Measurements from ENCODE around the gene PGPEP1. TPM values are rescaled to one million over a fixed set of nuclear protein-coding genes. Genes with fewer than 3 reads are reported as not detected.

PGPEP1 gene, protein sequence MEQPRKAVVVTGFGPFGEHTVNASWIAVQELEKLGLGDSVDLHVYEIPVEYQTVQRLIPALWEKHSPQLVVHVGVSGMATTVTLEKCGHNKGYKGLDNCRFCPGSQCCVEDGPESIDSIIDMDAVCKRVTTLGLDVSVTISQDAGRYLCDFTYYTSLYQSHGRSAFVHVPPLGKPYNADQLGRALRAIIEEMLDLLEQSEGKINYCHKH
- polyA plus RNA-seq (2012; ENCODE audit: missing spikeins) = 16.7 TPM

DNA sequence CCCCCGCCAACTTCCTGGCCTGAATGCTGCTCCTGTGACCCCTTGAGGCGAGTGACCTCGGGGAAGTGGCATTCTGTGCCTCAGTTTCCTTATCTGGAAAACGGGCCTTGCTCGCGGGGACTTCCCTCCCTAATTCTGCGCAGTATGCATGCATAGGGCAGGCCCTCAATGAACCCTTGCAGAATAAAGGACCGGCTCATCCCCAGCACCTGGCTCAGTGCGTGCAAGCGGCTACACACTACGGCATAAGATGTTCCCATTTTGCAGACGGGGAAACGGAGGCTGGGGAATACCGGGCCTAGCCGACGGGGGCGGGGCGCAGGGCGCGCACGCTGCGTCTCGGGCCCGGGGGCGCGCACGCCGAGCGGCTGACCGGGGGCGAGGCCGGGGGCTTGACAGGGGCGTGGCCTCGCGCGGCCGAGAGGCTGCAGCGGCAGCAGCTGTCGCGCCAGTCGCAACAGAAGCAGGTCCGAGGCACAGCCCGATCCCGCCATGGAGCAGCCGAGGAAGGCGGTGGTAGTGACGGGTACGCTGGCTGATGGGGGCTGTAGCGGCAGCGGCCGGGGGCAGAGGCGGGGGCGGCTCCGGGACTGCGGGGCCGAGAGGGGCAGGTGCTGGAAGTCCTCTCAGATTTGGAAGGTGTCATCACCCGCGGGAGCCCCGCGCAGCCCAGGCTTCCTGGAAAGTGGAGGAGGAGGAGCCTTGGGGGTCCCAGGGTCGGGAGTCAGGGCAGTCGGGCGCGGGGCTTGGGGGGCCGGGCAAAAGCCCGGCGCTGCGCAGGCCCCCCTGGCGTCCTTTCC lies at the start of gene PGPEP1:
TSS of gene PGPEP1 (plus strand) at position 409 of the 800 bp plus-strand sequence. CDS start at position 493, 84 bp downstream.
- FAIRE-seq (peak; percentile 93), DNase-seq (ENCODE audit: insufficient read length) (peak; percentile 87)
- TF ChIP-seq POLR2AphosphoS5 (IDR thresholded peaks at IDR 0.05; ENCODE audit: low read depth, low read length) (no peak), POLR2A (IDR thresholded peaks at IDR 0.05; ENCODE audit: low read depth, low read length) (peak; percentile 54; the same call in 1 of the 2 replicates)

DNA sequence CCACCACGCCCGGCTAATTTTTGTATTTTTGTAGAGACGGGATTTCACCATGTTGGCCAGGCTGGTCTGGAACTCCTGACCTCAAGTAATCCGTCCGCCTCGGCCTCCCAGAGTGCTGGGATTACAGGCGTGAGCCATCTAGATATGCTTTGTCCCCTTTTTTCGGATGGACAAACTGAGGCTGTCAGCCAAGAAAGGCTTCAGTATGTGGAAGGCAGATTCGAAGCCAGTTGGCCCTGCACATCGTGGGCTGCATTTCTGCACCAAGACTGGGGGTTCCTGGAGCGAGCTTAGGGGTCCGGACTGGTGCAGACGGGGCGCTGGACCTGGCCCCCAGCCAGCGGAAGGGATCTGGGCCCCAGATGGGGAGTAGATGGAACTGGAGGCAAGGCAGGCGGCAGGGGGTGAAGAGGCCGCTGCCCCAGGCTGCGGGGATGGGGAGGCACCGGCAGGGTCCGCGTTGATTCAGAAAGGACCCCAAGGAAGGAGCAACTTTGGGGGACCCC lies 49.3 kb upstream of the PGPEP1 start:
- TF ChIP-seq TAF1 (IDR thresholded peaks at IDR 0.05; ENCODE audit: borderline replicate concordance, low read depth, low read length) = no peak
- TF ChIP-seq POLR2AphosphoS5 (IDR thresholded peaks at IDR 0.05; ENCODE audit: low read depth, low read length) = no peak
- no peak; the same call in 1 of the 2 replicates for TF ChIP-seq POLR2A (IDR thresholded peaks at IDR 0.05; ENCODE audit: low read depth, low read length)
- DNase-seq (ENCODE audit: insufficient read length) = no peak
- FAIRE-seq = no peak

DNA sequence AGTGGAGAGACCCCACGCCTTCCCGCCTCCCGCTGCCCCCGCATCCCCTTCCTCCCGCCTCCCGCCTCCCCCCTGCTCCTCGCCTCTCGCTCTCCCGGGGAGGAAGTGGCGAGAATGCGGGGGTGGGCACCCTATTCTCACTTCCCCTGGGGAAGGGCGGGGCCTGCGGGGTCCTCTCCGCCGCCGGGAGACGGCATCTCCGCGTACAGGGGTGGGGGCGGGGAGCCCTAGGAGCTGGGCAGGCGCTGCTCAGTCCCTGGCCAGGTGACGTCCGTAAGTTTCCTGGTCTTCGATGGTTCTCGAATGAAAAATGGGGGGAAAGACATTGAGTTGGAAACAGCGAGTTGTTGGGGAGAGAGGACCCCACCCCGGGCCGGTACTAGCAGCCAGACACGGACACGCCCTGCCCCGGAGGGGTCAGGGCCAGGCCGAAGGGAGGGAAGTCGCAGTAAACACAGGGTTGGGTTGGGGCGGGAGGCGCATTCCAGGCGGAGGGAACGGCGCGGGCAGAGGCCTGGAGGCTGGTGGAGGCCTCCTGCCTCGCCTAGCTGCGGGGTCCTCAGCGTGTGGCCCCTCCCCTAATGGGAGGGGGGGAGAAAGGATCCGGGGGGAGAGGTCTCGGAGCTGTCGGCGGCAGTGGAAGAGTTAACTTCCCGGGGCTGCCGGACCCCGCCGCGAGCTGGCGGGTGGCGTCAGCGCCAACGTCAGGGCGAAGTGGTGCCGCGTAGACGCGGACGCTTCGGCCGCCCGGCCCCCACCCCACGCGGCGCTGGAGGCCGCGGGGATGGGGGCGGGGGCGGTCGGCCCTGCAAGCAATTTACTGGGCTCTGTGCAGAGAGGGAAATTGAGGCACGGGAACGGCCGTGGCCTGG lies 48.6 kb upstream of the PGPEP1 start:
- DNase-seq (ENCODE audit: insufficient read length) (peak; percentile 91), FAIRE-seq (peak; percentile 96)

DNA sequence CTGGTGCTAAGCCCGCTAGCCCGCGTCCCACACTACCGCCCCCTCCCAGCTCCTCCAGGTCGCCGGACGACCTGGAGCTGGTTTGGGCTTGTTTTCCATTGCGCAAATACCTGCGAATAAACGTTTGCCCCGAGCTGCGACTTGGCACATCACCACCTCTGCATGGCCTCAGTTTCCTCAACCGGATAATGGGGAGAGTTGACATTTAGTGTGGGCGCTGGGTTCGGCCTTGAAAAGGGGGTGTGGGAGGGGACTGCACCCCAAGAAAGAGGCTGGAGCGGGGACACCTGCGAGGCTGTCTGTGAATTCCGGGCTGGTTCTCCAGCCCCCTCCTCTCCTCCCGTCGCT lies 48.0 kb upstream of the PGPEP1 start:
- peak; percentile 66 for FAIRE-seq
- no peak for DNase-seq (ENCODE audit: insufficient read length)
- TF ChIP-seq TAF1 (IDR thresholded peaks at IDR 0.05; ENCODE audit: borderline replicate concordance, low read depth, low read length) (no peak), POLR2A (IDR thresholded peaks at IDR 0.05; ENCODE audit: low read depth, low read length) (no peak), POLR2AphosphoS5 (IDR thresholded peaks at IDR 0.05; ENCODE audit: low read depth, low read length) (0 out of 2 replicates have a peak, but pooled peaks have one; percentile 2)

More for the DNA sequence above, 48.6 kb upstream of the PGPEP1 start:
- TF ChIP-seq TAF1 (IDR thresholded peaks at IDR 0.05; ENCODE audit: borderline replicate concordance, low read depth, low read length) = 0 out of 2 replicates have a peak, but pooled peaks have one; percentile 57
- TF ChIP-seq POLR2AphosphoS5 (IDR thresholded peaks at IDR 0.05; ENCODE audit: low read depth, low read length) = peak; percentile 56
- peak; percentile 63; the same call in 1 of the 2 replicates for TF ChIP-seq POLR2A (IDR thresholded peaks at IDR 0.05; ENCODE audit: low read depth, low read length)

DNA sequence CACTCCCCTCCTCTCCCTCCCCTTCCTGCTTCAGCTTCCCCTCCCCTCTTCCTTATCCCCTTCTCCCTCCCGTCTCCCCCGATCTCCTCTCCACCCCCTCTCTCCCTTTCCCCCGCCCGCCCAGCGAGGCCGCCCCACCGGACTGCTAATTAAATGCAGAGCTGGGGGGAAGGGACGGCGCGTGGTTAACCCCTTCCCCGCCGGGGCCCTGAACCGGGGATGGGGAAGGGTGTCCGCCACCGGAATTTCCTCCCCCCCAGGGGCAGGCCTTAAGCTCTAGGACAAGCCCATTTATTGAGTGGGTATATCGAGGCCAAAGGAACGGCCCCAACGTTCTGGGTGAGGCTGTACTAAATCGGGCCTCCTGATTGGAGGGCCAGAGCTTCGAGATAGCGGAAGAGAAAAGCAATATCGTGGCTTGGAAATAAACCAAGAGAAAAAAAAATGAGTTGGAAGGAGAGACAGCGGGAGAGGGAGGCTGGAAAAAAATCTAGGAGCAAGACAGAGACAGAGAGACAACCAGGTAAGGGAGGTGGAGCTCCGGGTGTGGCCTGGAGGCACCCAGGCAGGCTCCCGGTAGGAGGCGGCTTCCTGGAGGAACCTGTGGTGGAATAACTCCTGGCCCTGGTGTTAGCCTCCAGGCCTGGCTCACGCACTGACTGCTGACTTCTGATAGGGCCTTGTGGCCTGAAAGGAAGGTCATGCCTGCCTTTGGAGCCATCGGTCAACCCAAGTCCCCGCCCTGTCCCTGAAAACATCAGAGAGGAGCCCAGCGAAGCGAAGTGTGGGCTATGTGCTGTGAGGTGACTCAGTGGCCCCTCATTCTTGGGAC lies 47.4 kb upstream of the PGPEP1 start:
- FAIRE-seq (no peak), DNase-seq (ENCODE audit: insufficient read length) (no peak)
- no peak for TF ChIP-seq POLR2AphosphoS5 (IDR thresholded peaks at IDR 0.05; ENCODE audit: low read depth, low read length)
- TF ChIP-seq TAF1 (IDR thresholded peaks at IDR 0.05; ENCODE audit: borderline replicate concordance, low read depth, low read length) = no peak; the same call in 1 of the 2 replicates
- no peak for TF ChIP-seq POLR2A (IDR thresholded peaks at IDR 0.05; ENCODE audit: low read depth, low read length)

DNA sequence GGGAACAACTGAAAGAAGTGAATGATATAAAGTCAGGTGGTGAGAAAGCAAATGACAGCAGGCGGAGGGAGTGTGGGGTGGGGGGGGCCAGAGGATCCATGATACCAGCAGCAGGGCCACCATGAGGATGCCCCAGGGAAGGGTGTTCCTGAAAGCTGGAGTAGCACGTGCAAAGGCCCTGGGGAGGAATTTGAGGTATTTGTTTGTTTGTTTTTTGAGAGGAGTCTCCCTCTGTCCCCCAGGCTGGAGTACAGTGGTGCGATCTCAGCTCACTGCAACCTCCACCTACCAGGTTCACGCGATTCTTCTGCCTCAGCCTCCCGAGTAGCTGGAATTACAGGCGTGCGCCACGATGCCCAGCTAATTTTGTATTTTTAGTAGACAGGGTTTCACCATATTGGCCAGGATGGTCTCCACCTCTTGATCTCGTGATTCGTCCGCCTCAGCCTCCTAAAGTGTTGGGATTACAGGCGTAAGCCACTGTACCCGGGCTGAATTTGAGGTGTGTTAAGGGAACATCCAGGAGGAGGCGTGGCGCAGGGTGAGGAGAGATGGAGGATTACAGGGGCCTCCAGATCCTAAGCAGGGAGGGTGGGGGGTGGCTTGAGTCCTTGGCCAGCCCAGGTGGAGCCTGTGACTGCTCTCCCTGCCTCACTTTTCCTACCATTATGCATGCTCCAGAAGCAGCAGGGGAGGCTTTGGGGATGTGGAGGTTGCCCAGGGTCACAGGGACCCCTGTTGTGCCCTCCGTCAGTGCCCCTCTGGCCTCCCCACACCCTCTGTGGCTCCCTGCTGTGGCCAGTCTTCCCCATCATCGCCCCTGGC lies 46.5 kb upstream of the PGPEP1 start:
- TF ChIP-seq TAF1 (IDR thresholded peaks at IDR 0.05; ENCODE audit: borderline replicate concordance, low read depth, low read length) (no peak), POLR2A (IDR thresholded peaks at IDR 0.05; ENCODE audit: low read depth, low read length) (no peak), POLR2AphosphoS5 (IDR thresholded peaks at IDR 0.05; ENCODE audit: low read depth, low read length) (no peak)
- DNase-seq (ENCODE audit: insufficient read length) = no peak
- no peak for FAIRE-seq

DNA sequence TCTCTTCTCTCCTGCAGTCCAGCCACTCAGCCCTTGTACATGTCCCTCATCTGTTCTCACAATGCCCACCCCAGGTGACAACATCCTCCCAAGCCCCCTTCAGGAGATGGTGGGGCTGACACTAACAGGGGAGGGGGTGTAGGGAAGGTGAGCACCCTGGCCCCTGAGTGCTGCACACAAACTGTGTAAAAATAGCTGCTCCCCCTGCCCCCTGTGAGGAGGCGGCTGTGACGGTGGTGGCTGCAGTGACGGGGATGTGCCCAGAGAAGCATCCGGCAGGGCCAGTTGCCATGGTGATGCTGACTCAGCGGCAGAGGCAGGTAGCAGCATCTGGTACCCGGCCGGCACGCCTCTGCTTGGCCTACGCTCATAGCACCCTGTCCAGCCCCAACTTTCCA lies 45.9 kb upstream of the PGPEP1 start:
- TF ChIP-seq POLR2A (IDR thresholded peaks at IDR 0.05; ENCODE audit: low read depth, low read length) = no peak
- no peak for TF ChIP-seq POLR2AphosphoS5 (IDR thresholded peaks at IDR 0.05; ENCODE audit: low read depth, low read length)
- no peak for TF ChIP-seq TAF1 (IDR thresholded peaks at IDR 0.05; ENCODE audit: borderline replicate concordance, low read depth, low read length)
- FAIRE-seq (peak; percentile 46), DNase-seq (ENCODE audit: insufficient read length) (no peak)

DNA sequence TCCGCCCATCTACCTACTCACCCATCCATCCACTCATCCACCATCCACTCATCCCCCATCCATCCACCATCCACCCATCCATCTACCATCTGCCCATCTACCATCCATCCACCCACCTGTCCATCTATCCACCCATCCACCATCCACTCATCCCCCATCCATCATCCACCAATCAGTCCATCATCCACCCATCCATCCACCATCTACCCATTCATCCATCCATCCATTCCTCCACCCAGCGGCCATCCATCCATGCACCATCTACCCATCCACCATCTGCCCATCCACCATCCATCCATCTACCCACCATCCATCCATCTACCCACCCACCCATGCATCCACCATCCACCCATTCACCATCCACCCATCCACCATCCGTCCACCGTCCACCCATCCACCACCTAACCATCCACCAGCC lies 45.4 kb upstream of the PGPEP1 start:
- FAIRE-seq (no peak), DNase-seq (ENCODE audit: insufficient read length) (no peak)
- TF ChIP-seq TAF1 (IDR thresholded peaks at IDR 0.05; ENCODE audit: borderline replicate concordance, low read depth, low read length) (no peak), POLR2A (IDR thresholded peaks at IDR 0.05; ENCODE audit: low read depth, low read length) (no peak), POLR2AphosphoS5 (IDR thresholded peaks at IDR 0.05; ENCODE audit: low read depth, low read length) (no peak)

DNA sequence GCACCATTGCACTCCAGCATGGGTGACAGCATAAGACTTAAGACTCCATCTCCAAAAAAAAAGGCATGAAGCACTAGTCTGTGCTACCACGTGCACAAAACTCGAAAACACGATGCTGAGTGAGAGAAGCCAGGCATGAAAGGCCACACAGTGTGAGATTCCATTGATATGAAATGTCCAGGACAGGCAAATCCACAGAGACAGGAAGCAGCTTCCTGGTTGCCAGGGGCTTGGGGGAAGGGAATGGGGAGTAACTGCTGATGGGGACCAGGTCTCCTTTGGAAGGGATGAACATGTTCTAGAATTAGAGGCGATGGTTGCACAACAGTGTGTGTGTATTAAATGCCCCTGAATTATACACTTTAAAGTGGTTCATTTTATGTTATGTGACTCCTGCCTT lies 43.1 kb upstream of the PGPEP1 start:
- FAIRE-seq (no peak), DNase-seq (ENCODE audit: insufficient read length) (no peak)
- no peak for TF ChIP-seq TAF1 (IDR thresholded peaks at IDR 0.05; ENCODE audit: borderline replicate concordance, low read depth, low read length)
- no peak for TF ChIP-seq POLR2AphosphoS5 (IDR thresholded peaks at IDR 0.05; ENCODE audit: low read depth, low read length)
- no peak for TF ChIP-seq POLR2A (IDR thresholded peaks at IDR 0.05; ENCODE audit: low read depth, low read length)

Data from GM12892 (cell line).